Mesenchymal stem cell (in vitro differentiated cells and primary cell): ENCODE measurements around the gene SRP72.

Source experiments
- DNase-seq: peaks from one replicate; pipeline ENCODE4 v3.0.0-alpha.2; 2013
- H2AFZ ChIP-seq: one replicate; pipeline ENCODE4 v1.6.1; 2013; ENCODE audit warnings: low read depth, mild to moderate bottlenecking, control low read depth, inconsistent platforms, low read length, moderate library complexity
- H2AK5ac ChIP-seq: 2 replicates; pipeline ENCODE4 v1.6.1; 2013; ENCODE audit warnings: low read length, moderate library complexity, mild to moderate bottlenecking, inconsistent platforms; ENCODE audit not compliant: severe bottlenecking
- H2BK120ac ChIP-seq: one replicate; pipeline ENCODE4 v1.6.1; 2013; ENCODE audit warnings: low read depth, mild to moderate bottlenecking, inconsistent platforms, low read length, moderate library complexity
- H2BK12ac ChIP-seq, 2 experiments: one replicate each; pipeline ENCODE4 v1.6.1; 2013; ENCODE audit warnings: inconsistent platforms in 2 of 2, low read length in 2 of 2, mild to moderate bottlenecking in 2 of 2, moderate library complexity in 2 of 2, control low read depth in 1 of 2
- H2BK15ac ChIP-seq: one replicate; pipeline ENCODE4 v1.6.1; 2013; ENCODE audit warnings: mild to moderate bottlenecking, low read depth, inconsistent platforms; ENCODE audit not compliant: poor library complexity, severe bottlenecking
- H2BK5ac ChIP-seq: 2 replicates; pipeline ENCODE4 v1.6.1; 2013; ENCODE audit warnings: low read depth, mild to moderate bottlenecking, low read length, control low read depth, inconsistent platforms; ENCODE audit not compliant: poor library complexity, severe bottlenecking
- H3K14ac ChIP-seq, 2 experiments: one replicate each; pipeline ENCODE4 v1.6.1; 2013; ENCODE audit warnings: inconsistent platforms in 2 of 2, low read length in 2 of 2, control low read depth in 1 of 2, mild to moderate bottlenecking in 1 of 2, moderate library complexity in 1 of 2
- H3K18ac ChIP-seq, 2 experiments: one replicate each; pipeline ENCODE4 v1.6.1; 2013; ENCODE audit warnings: inconsistent platforms in 2 of 2, low read length in 2 of 2, control low read depth in 1 of 2, low read depth in 1 of 2, mild to moderate bottlenecking in 1 of 2
- H3K23ac ChIP-seq, 2 experiments: one replicate each; pipeline ENCODE4 v1.6.1; 2013; ENCODE audit warnings: inconsistent platforms in 2 of 2, low read length in 2 of 2, mild to moderate bottlenecking in 2 of 2, moderate library complexity in 2 of 2, control low read depth in 1 of 2
- H3K27ac ChIP-seq: 2 replicates; pipeline ENCODE4 v1.5.1; 2013; ENCODE audit warnings: mild to moderate bottlenecking, moderate library complexity, low read length, control low read depth, inconsistent platforms; ENCODE audit not compliant: poor library complexity, severe bottlenecking
- H3K27me3 ChIP-seq, 2 experiments: 2 replicates each; pipeline versions ENCODE4 v1.6.1 to v1.7.0; 2013; ENCODE audit warnings: low read length in 2 of 2, mild to moderate bottlenecking in 2 of 2, moderate library complexity in 2 of 2, control low read depth in 1 of 2, inconsistent platforms in 1 of 2; ENCODE audit not compliant: control insufficient read depth in 1 of 2, insufficient read depth in 1 of 2
- H3K36me3 ChIP-seq, 2 experiments: 2 replicates each; pipeline versions ENCODE4 v1.6.1 to v1.7.0; 2013; ENCODE audit warnings: low read length in 2 of 2, control low read depth in 1 of 2, inconsistent platforms in 1 of 2, low read depth in 1 of 2, mild to moderate bottlenecking in 1 of 2; ENCODE audit not compliant: insufficient read depth in 2 of 2, control insufficient read depth in 1 of 2
- H3K4ac ChIP-seq, 2 experiments: one replicate each; pipeline ENCODE4 v1.6.1; 2013; ENCODE audit warnings: inconsistent platforms in 2 of 2, low read length in 2 of 2, mild to moderate bottlenecking in 2 of 2, moderate library complexity in 2 of 2, control low read depth in 1 of 2, low read depth in 1 of 2
- H3K4me1 ChIP-seq: 2 replicates; pipeline ENCODE4 v1.6.1; 2013; ENCODE audit warnings: low read depth, low read length, control low read depth; ENCODE audit not compliant: control insufficient read depth, insufficient read depth
- H3K4me2 ChIP-seq: 2 replicates; pipeline ENCODE4 v1.6.1; 2013; ENCODE audit warnings: low read length, mild to moderate bottlenecking, inconsistent platforms; ENCODE audit not compliant: poor library complexity, severe bottlenecking
- H3K4me3 ChIP-seq, 2 experiments: 2 replicates each; pipeline versions ENCODE4 v1.5.1 to v1.7.0; 2013; ENCODE audit warnings: low read length in 2 of 2, mild to moderate bottlenecking in 2 of 2, control low read depth in 1 of 2, low read depth in 1 of 2; ENCODE audit not compliant: insufficient read depth in 1 of 2
- H3K79me1 ChIP-seq: replicated peaks from 2 replicates; pipeline ENCODE4 v1.6.1; 2013; ENCODE audit warnings: mild to moderate bottlenecking, control low read depth, low read length, inconsistent platforms; ENCODE audit not compliant: poor library complexity, severe bottlenecking
- H3K9ac ChIP-seq: 2 replicates; pipeline ENCODE4 v1.7.0; 2013; ENCODE audit warnings: mild to moderate bottlenecking, low read length, moderate library complexity
- H3K9me3 ChIP-seq: 2 replicates; pipeline ENCODE4 v1.7.0; 2013; ENCODE audit warnings: mild to moderate bottlenecking, low read length; ENCODE audit not compliant: control insufficient read depth
- H4K8ac ChIP-seq: one replicate; pipeline ENCODE4 v1.6.1; 2013; ENCODE audit warnings: inconsistent platforms, mild to moderate bottlenecking, low read length, moderate library complexity
- H4K91ac ChIP-seq: one replicate; pipeline ENCODE4 v1.6.1; 2013; ENCODE audit warnings: mild to moderate bottlenecking, low read length, inconsistent platforms
- WGBS: methylation state at CpG from one replicate; pipeline ENCODE4 v1.1.7; 2013; ENCODE audit warnings: mixed read lengths; 5-methylcytosine and 5-hydroxymethylcytosine counted together

The SRP72 gene

GRCh38 chr4:56537147-56537546, 69.7 kb downstream of the SRP72 start:
- Histone ChIP-seq H2AK5ac (no peak overlapping the region), H3K27me3 (peaks cover 0 to 15% of the 10 kb centered on the region in 2 experiments), H3K4me2 (no peak overlapping the region), H3K14ac (no peak overlapping the region), H2BK120ac (no peak overlapping the region), H3K18ac (no peak overlapping the region), H2AFZ (no peak overlapping the region), H3K27ac (no peak overlapping the region), H3K9ac (no peak overlapping the region), H3K4me3 (no peak overlapping the region), H3K4me1 (no peaks in the 10 kb centered on the region), H3K4ac (no peak overlapping the region), H2BK12ac (no peak overlapping the region), H3K79me1 (no peaks in the 10 kb centered on the region), H4K8ac (no peak overlapping the region), H3K9me3 (no peaks in the 10 kb centered on the region), H2BK5ac (no peak overlapping the region), H2BK15ac (peak overlapping the region; percentile 23), H3K23ac (no peak overlapping the region), H4K91ac (no peak overlapping the region), H3K36me3 (no peaks in the 10 kb centered on the region)
- no peak for DNase-seq
- WGBS: 98% methylated on average over 1 of the region's 1 CpG

- H3K36me3 ChIP-seq: no peaks in the 10 kb centered on the region
- WGBS: 94% methylated on average over 3 of the region's 4 CpGs
Measured at GRCh38 chr4:56540826-56541225, 73.4 kb downstream of the SRP72 start.

GRCh38 chr4:56544573-56545131, 77.2 kb downstream of the SRP72 start:
- H3K18ac ChIP-seq: peak overlapping the region; percentile 3 to 37
- no peak overlapping the region for H2BK15ac ChIP-seq
- H4K91ac ChIP-seq: no peak overlapping the region
- H3K4me2 ChIP-seq: peak overlapping the region; percentile 58
- H2AFZ ChIP-seq: peak overlapping the region; percentile 85
- H3K36me3 ChIP-seq: no peaks in the 10 kb centered on the region
- no peaks in the 10 kb centered on the region for H3K27me3 ChIP-seq
- no peaks in the 10 kb centered on the region for H3K79me1 ChIP-seq
- no peak overlapping the region for H4K8ac ChIP-seq
- H3K27ac ChIP-seq: no peak overlapping the region
- peak; percentile 85 for DNase-seq
- H3K4me3 ChIP-seq: peak overlapping the region; percentile 45 to 74
- peak overlapping the region; percentile 87 for H3K9ac ChIP-seq
- no peak overlapping the region for H2AK5ac ChIP-seq
- H2BK5ac ChIP-seq: no peak overlapping the region
- H2BK12ac ChIP-seq: peak overlapping the region in 1 of 2 experiments; percentile 77
- H3K23ac ChIP-seq: no peak overlapping the region
- H3K4me1 ChIP-seq: peaks cover 3% of the 10 kb centered on the region
- 4% methylated on average over 33 of the region's 33 CpGs for WGBS
- H2BK120ac ChIP-seq: no peak overlapping the region
- no peak overlapping the region for H3K4ac ChIP-seq
- H3K9me3 ChIP-seq: no peaks in the 10 kb centered on the region
- no peak overlapping the region for H3K14ac ChIP-seq

More at GRCh38 chr4:56540826-56541225, 73.4 kb downstream of the SRP72 start:
- H3K14ac ChIP-seq: no peak overlapping the region
- no peak overlapping the region for H4K91ac ChIP-seq
- H2BK5ac ChIP-seq: no peak overlapping the region
- H3K4me3 ChIP-seq: no peak overlapping the region
- no peak overlapping the region for H3K4me2 ChIP-seq
- no peaks in the 10 kb centered on the region for H3K79me1 ChIP-seq
- H3K4me1 ChIP-seq: peaks cover 3% of the 10 kb centered on the region
- H2AK5ac ChIP-seq: no peak overlapping the region
- H2BK15ac ChIP-seq: no peak overlapping the region
- H3K4ac ChIP-seq: no peak overlapping the region
- no peak for DNase-seq
- H3K23ac ChIP-seq: no peak overlapping the region
- H3K9me3 ChIP-seq: no peaks in the 10 kb centered on the region
- no peak overlapping the region for H3K27ac ChIP-seq
- no peak overlapping the region for H3K9ac ChIP-seq
- no peak overlapping the region for H2AFZ ChIP-seq
- H4K8ac ChIP-seq: no peak overlapping the region
- H3K18ac ChIP-seq: no peak overlapping the region
- no peak overlapping the region for H2BK120ac ChIP-seq
- H2BK12ac ChIP-seq: no peak overlapping the region
- no peaks in the 10 kb centered on the region for H3K27me3 ChIP-seq

- Histone ChIP-seq H3K18ac (no peak overlapping the region), H3K4me2 (no peak overlapping the region), H3K4me3 (no peak overlapping the region), H2BK12ac (no peak overlapping the region), H2AK5ac (no peak overlapping the region), H3K4ac (no peak overlapping the region), H3K14ac (no peak overlapping the region), H2BK5ac (no peak overlapping the region), H3K9ac (no peak overlapping the region), H3K27me3 (peaks cover 0 to 2% of the 10 kb centered on the region in 2 experiments), H2BK120ac (no peak overlapping the region), H2AFZ (no peak overlapping the region), H4K8ac (no peak overlapping the region), H4K91ac (no peak overlapping the region), H3K27ac (no peak overlapping the region), H3K9me3 (no peaks in the 10 kb centered on the region), H3K79me1 (no peaks in the 10 kb centered on the region), H2BK15ac (no peak overlapping the region), H3K23ac (no peak overlapping the region), H3K4me1 (no peaks in the 10 kb centered on the region), H3K36me3 (no peaks in the 10 kb centered on the region)
- DNase-seq: no peak
- 79% methylated on average over 6 of the region's 8 CpGs for WGBS
Measured at GRCh38 chr4:56550642-56551041, 83.2 kb downstream of the SRP72 start.
